Stimulated activated CD4-positive, alpha-beta T cell treated with anti-CD3 and anti-CD28 coated beads, Interleukin-1b, Interleukin-23, amount 100 ng/mL, for 24 hours (primary cell): ENCODE results near the gene PUM2.
A peak's percentile ranks its signal among the peaks of the same experiment; 100 is the strongest.
"Not testable (repeated sequence)": the region's sequence is repeated elsewhere in the genome, so short reads cannot be mapped to it uniquely, and the experiment has no call there.

Experiments used
- DNase-seq, 4 experiments: peaks; one replicate each; pipeline ENCODE4 v3.0.0-alpha.2; 2020; ENCODE audit warnings: low read depth in 4 of 4, low spot score in 1 of 4

The PUM2 gene

GRCh38 chr2:20371323-20372025, 20.8 kb upstream of the PUM2 start:
- DNase-seq, result no peak

GRCh38 chr2:20370191-20370590, 19.5 kb upstream of the PUM2 start:
- no peak for DNase-seq

- DNase-seq, result no peak
Measured at GRCh38 chr2:20369366-20369765, 18.7 kb upstream of the PUM2 start.

- DNase-seq, result no peak
Measured at GRCh38 chr2:20368706-20369105, 18.1 kb upstream of the PUM2 start.

- not testable (repeated sequence) for DNase-seq
Measured at GRCh38 chr2:20367929-20368328, 17.3 kb upstream of the PUM2 start.

GRCh38 chr2:20366672-20367116, 16.1 kb upstream of the PUM2 start:
- DNase-seq, result no peak

GRCh38 chr2:20365249-20365817, 14.7 kb upstream of the PUM2 start:
- peak in 2 of 4 experiments; percentile 13 to 37 for DNase-seq

GRCh38 chr2:20363578-20363977, 12.9 kb upstream of the PUM2 start:
- DNase-seq, result no peak

GRCh38 chr2:20362701-20363435, 12.2 kb upstream of the PUM2 start:
- no peak for DNase-seq

GRCh38 chr2:20361893-20362292, 11.2 kb upstream of the PUM2 start:
- DNase-seq, result no peak

- DNase-seq, result no peak
Measured at GRCh38 chr2:20359096-20359495, 8.5 kb upstream of the PUM2 start.

- no peak for DNase-seq
Measured at GRCh38 chr2:20357638-20358389, 7.2 kb upstream of the PUM2 start.

- DNase-seq, result no peak
Measured at GRCh38 chr2:20356042-20356441, 5.4 kb upstream of the PUM2 start.

GRCh38 chr2:20355131-20355530, 4.5 kb upstream of the PUM2 start:
- DNase-seq, result no peak

- no peak for DNase-seq
Measured at GRCh38 chr2:20353241-20353992, 2.8 kb upstream of the PUM2 start.

- DNase-seq, result no peak
Measured at GRCh38 chr2:20352581-20353216, 2.1 kb upstream of the PUM2 start.

GRCh38 chr2:20352230-20352578, 1.6 kb upstream of the PUM2 start:
- no peak for DNase-seq

GRCh38 chr2:20351555-20352229, 1.0 kb upstream of the PUM2 start:
- DNase-seq, result no peak

GRCh38 chr2:20350041-20350712, 467 bp downstream of the PUM2 start:
- peak; percentile 19 to 63 (median 47) for DNase-seq
